CD14-positive monocyte (primary cell): Measurements from ENCODE around the gene GLIPR1. TPM values are rescaled to one million over a fixed set of nuclear protein-coding genes. Genes with fewer than 3 reads are reported as not detected.

Experiments
- DNase-seq, 3 donors: peaks; one replicate each; pipeline ENCODE4 v3.0.0-alpha.2; 2011 to 2022
- H2AFZ ChIP-seq: 2 replicates; pipeline ENCODE4 v1.6.0; 2012; ENCODE audit warnings: mild to moderate bottlenecking, low read depth, low read length, inconsistent platforms; ENCODE audit not compliant: insufficient read depth, poor library complexity, severe bottlenecking
- H3K27ac ChIP-seq, 2 donors: 1 replicate in 1 of 2; 2 replicates in 1 of 2; pipeline ENCODE4 v1.5.1; 2012 to 2013; ENCODE audit warnings: low read length in 2 of 2, control low read depth in 1 of 2, inconsistent platforms in 1 of 2, low read depth in 1 of 2, mild to moderate bottlenecking in 1 of 2
- H3K27me3 ChIP-seq, 2 donors: one replicate each; pipeline versions ENCODE4 v1.6.0 to v1.6.1; 2011 to 2013; ENCODE audit warnings: low read length in 2 of 2; ENCODE audit not compliant: control insufficient read depth in 2 of 2, insufficient read depth in 2 of 2
- H3K36me3 ChIP-seq, 2 donors: replicated peaks in 1 of 2; 1 replicate in 1 of 2; 2 replicates in 1 of 2; pipeline versions ENCODE4 v1.5.1 to v1.6.1; 2012 to 2013; ENCODE audit warnings: low read length in 2 of 2, control low read depth in 1 of 2, inconsistent platforms in 1 of 2, mild to moderate bottlenecking in 1 of 2; ENCODE audit not compliant: insufficient read depth in 2 of 2, control insufficient read depth in 1 of 2
- H3K4me1 ChIP-seq, 2 donors: 1 replicate in 1 of 2; 2 replicates in 1 of 2; pipeline versions ENCODE4 v1.5.1 to v1.6.1; 2012 to 2013; ENCODE audit warnings: low read length in 2 of 2, control low read depth in 1 of 2, inconsistent platforms in 1 of 2, mild to moderate bottlenecking in 1 of 2, moderate library complexity in 1 of 2; ENCODE audit not compliant: insufficient read depth in 2 of 2, control insufficient read depth in 1 of 2
- H3K4me2 ChIP-seq: replicated peaks from 2 replicates; pipeline ENCODE3; 2012; ENCODE audit warnings: low read length, moderate library complexity, mild to moderate bottlenecking; ENCODE audit not compliant: poor library complexity, severe bottlenecking; ENCODE audit errors: extremely low read depth
- H3K4me3 ChIP-seq, 3 experiments: fragments of 200-600 bp in 1 of 3; sonication (generic) in 1 of 3; replicated peaks in 1 of 3; 1 replicate in 2 of 3; 2 replicates in 1 of 3; pipeline ENCODE4 v1.5.1; 2011 to 2013; ENCODE audit warnings: low read length in 3 of 3, mild to moderate bottlenecking in 3 of 3, control low read depth in 2 of 3, low read depth in 2 of 3, inconsistent platforms in 1 of 3, moderate library complexity in 1 of 3
- H3K79me2 ChIP-seq: 2 replicates; pipeline ENCODE4 v1.6.0; 2012; ENCODE audit warnings: mild to moderate bottlenecking, control low read depth, inconsistent platforms, low read length, moderate library complexity; ENCODE audit not compliant: insufficient read depth
- H3K9ac ChIP-seq: 2 replicates; pipeline ENCODE4 v1.6.0; 2017; ENCODE audit warnings: low read length, mild to moderate bottlenecking; ENCODE audit not compliant: insufficient read depth, poor library complexity, severe bottlenecking
- H3K9me3 ChIP-seq, 2 donors: replicated peaks in 1 of 2; 1 replicate in 1 of 2; 2 replicates in 1 of 2; pipeline versions ENCODE4 v1.5.1 to v1.6.1; 2012 to 2013; ENCODE audit warnings: low read length in 2 of 2, control low read depth in 1 of 2; ENCODE audit not compliant: control insufficient read depth in 1 of 2, insufficient read depth in 1 of 2
- H4K20me1 ChIP-seq: 2 replicates; pipeline ENCODE4 v1.6.0; 2012; ENCODE audit warnings: mild to moderate bottlenecking, low read length, control low read depth, moderate library complexity; ENCODE audit not compliant: insufficient read depth
- H3K27ac Mint-ChIP-seq, 7 donors: one replicate each; pipeline ENCODE4 v1.8.0; 2020; ENCODE audit warnings: mild to moderate bottlenecking in 7 of 7, mixed read lengths in 7 of 7, moderate library complexity in 6 of 7, inconsistent platforms in 2 of 7
- H3K27me3 Mint-ChIP-seq, 3 donors: one replicate each; pipeline ENCODE4 v1.8.0; 2021 to 2022; ENCODE audit warnings: low read depth in 3 of 3, mild to moderate bottlenecking in 3 of 3, mixed read lengths in 3 of 3, moderate library complexity in 3 of 3, inconsistent platforms in 1 of 3
- H3K36me3 Mint-ChIP-seq, 2 donors: one replicate each; pipeline ENCODE4 v1.8.0; 2020; ENCODE audit warnings: mixed read lengths in 2 of 2, inconsistent platforms in 1 of 2, mild to moderate bottlenecking in 1 of 2
- H3K4me1 Mint-ChIP-seq: one replicate; pipeline ENCODE4 v1.8.0; 2020; ENCODE audit warnings: mild to moderate bottlenecking, mixed read lengths
- H3K4me3 Mint-ChIP-seq, 2 donors: one replicate each; pipeline ENCODE4 v1.8.0; 2020; ENCODE audit warnings: mild to moderate bottlenecking in 2 of 2, mixed read lengths in 2 of 2, moderate library complexity in 1 of 2
- H3K9me3 Mint-ChIP-seq, 7 donors: one replicate each; pipeline ENCODE4 v1.8.0; 2020 to 2022; ENCODE audit warnings: mixed read lengths in 7 of 7, mild to moderate bottlenecking in 6 of 7, moderate library complexity in 6 of 7, inconsistent platforms in 2 of 7
- CTCF ChIP-seq: fragments of 200-600 bp; IDR thresholded peaks from one replicate; pipeline ENCODE4 v1.8.0; 2022; ENCODE audit warnings: antibody characterized with exemption, mild to moderate bottlenecking
- WGBS: methylation state at CpG from one replicate; pipeline ENCODE4 v1.1.5; 2013; ENCODE audit warnings: missing lambda C conversion rate; ENCODE audit not compliant: insufficient coverage; 5-methylcytosine and 5-hydroxymethylcytosine counted together
- intact Hi-C, 2 donors: fragments of 100-400 bp; cut with micrococcal nuclease; formaldehyde crosslinking; loops; one replicate each; pipeline versions ENCODE4 v1.15.0 to v1.15.1; 2023
- polyA plus RNA-seq, 3 donors: library from polyadenylated mRNA; depleted of rRNA in 1 of 3; unstranded in 2 of 3; stranded (reverse) in 1 of 3; fragments of 300-500 nt in 2 of 3; fragments of >200 nt in 1 of 3; fragmentation: Illumina TruSeq in 2 of 3; gene quantifications; 1 replicate in 2 of 3; 2 replicates in 1 of 3; pipeline ENCODE4 v1.2.3, GENCODE V29; 2012 to 2021

GLIPR1 gene
- polyA plus RNA-seq, 3 donors: 200 to 794 (median 687) TPM

GRCh38 chr12:75503866-75504265 is 23.3 kb downstream of the GLIPR1 start:
- no peak for TF ChIP-seq CTCF
- Histone ChIP-seq H3K27me3 (no peaks in the 10 kb centered on the region), H3K79me2 (peaks cover 54% of the 10 kb centered on the region), H3K27ac (no peak overlapping the region), H2AFZ (no peak overlapping the region), H3K4me3 (no peak overlapping the region), H3K4me2 (no peak overlapping the region), H3K9ac (no peak overlapping the region), H3K9me3 (no peaks in the 10 kb centered on the region), H3K4me1 (no peaks in the 10 kb centered on the region), H3K36me3 (peaks cover 70 to 77% of the 10 kb centered on the region in 2 donors), H4K20me1 (peaks cover 81% of the 10 kb centered on the region)
- DNase-seq: no peak
- WGBS: no CpG with 5 or more reads among the region's 3 CpGs
- Mint-ChIP-seq H3K4me1 (no peaks in the 10 kb centered on the region), H3K9me3 (no peaks in the 10 kb centered on the region), H3K4me3 (no peak overlapping the region), H3K27me3 (no peaks in the 10 kb centered on the region), H3K36me3 (peaks cover 32 to 38% of the 10 kb centered on the region in 2 donors), H3K27ac (no peak overlapping the region)
- intact Hi-C loops: no loop called here

GRCh38 chr12:75505706-75506312 is 25.3 kb downstream of the GLIPR1 start:
- peak in 2 of 3 donors; percentile 20 to 28 for DNase-seq
- Histone ChIP-seq H3K9ac (no peak overlapping the region), H3K4me2 (no peak overlapping the region), H3K36me3 (peaks cover 52 to 58% of the 10 kb centered on the region in 2 donors), H2AFZ (no peak overlapping the region), H3K27me3 (no peaks in the 10 kb centered on the region), H3K9me3 (no peaks in the 10 kb centered on the region), H4K20me1 (peaks cover 66% of the 10 kb centered on the region), H3K79me2 (peaks cover 61% of the 10 kb centered on the region), H3K27ac (no peak overlapping the region), H3K4me1 (peaks cover 8 to 11% of the 10 kb centered on the region in 2 donors), H3K4me3 (no peak overlapping the region)
- Mint-ChIP-seq H3K9me3 (no peaks in the 10 kb centered on the region), H3K36me3 (peaks cover 20 to 28% of the 10 kb centered on the region in 2 donors), H3K4me1 (peaks cover 12% of the 10 kb centered on the region), H3K27ac (peak overlapping the region in 1 of 7 donors; percentile 43), H3K4me3 (no peak overlapping the region), H3K27me3 (no peaks in the 10 kb centered on the region)
- WGBS: no CpG with 5 or more reads among the region's 2 CpGs
- intact Hi-C loops: no loop called here
- TF ChIP-seq CTCF: peak; percentile 72
